OCI-LY7 (cell line): ENCODE data around the gene BHLHA15.

Experiments
- EZH2phosphoT487 ChIP-seq: fragments of 200-600 bp; sonication (generic); IDR thresholded peaks from 2 replicates; pipeline ENCODE4 v1.6.1; 2018; ENCODE audit warnings: low read depth, borderline replicate concordance, mild to moderate bottlenecking, mixed run types, antibody characterized with exemption, low read length, moderate library complexity, mixed read lengths
- TF ChIP-seq, protein P1 (sequence below): fragments of 200-600 bp; sonication (generic); conservative IDR thresholded peaks from 2 replicates; pipeline ENCODE4 v1.5.1; 2014; ENCODE audit warnings: mild to moderate bottlenecking, antibody characterized with exemption, low read length, moderate library complexity, mixed read lengths

DNA sequence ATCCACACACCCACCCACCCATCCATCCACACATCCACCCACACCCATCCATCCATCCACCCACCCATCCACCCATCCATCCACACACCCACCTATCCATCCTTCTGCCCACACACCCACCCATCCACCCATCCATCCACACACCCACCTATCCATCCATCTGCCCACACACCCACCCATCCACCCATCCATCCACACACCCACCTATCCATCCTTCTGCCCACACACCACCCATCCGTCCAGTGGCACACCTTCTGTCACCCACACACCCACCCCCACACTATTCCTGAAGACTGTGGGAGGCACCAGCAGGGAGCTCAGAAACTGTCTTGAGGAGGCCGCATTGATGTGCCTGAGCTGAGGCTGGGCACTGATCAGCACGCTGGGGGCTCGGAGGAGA is 31.7 kb downstream of the BHLHA15 start:
- TF ChIP-seq, protein P1, sequence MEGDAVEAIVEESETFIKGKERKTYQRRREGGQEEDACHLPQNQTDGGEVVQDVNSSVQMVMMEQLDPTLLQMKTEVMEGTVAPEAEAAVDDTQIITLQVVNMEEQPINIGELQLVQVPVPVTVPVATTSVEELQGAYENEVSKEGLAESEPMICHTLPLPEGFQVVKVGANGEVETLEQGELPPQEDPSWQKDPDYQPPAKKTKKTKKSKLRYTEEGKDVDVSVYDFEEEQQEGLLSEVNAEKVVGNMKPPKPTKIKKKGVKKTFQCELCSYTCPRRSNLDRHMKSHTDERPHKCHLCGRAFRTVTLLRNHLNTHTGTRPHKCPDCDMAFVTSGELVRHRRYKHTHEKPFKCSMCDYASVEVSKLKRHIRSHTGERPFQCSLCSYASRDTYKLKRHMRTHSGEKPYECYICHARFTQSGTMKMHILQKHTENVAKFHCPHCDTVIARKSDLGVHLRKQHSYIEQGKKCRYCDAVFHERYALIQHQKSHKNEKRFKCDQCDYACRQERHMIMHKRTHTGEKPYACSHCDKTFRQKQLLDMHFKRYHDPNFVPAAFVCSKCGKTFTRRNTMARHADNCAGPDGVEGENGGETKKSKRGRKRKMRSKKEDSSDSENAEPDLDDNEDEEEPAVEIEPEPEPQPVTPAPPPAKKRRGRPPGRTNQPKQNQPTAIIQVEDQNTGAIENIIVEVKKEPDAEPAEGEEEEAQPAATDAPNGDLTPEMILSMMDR = no peak
- no peak for TF ChIP-seq EZH2phosphoT487
